Loucy (cell line): Measurements from ENCODE around the gene GUF1.

Experiments
- CTCF ChIP-seq: fragments of 200-600 bp; sonication (generic); conservative IDR thresholded peaks from 2 replicates; pipeline ENCODE4 v1.5.1; 2014; ENCODE audit warnings: mild to moderate bottlenecking, antibody characterized with exemption, low read length
- EZH2phosphoT487 ChIP-seq: fragments of 200-600 bp; IDR thresholded peaks from 2 replicates; pipeline ENCODE4 v1.6.1; 2018; ENCODE audit warnings: antibody characterized with exemption, mild to moderate bottlenecking, moderate library complexity, borderline replicate concordance

GRCh38 chr4:44651425-44651824, 26.8 kb upstream of the GUF1 start, which contains the start of gene YIPF7:
- TF ChIP-seq CTCF: no peak
- TF ChIP-seq EZH2phosphoT487: no peak
